CD4-positive, alpha-beta T cell treated with Interleukin-6 at 100 ng/mL for 8 hours (primary cell): ENCODE data around the gene SERTAD2.

Source experiments
- DNase-seq: peaks from one replicate; pipeline ENCODE4 v3.0.0-alpha.2; 2020; ENCODE audit warnings: mixed read lengths, low spot score

The SERTAD2 gene

GRCh38 chr2:64627860-64628841 is 25.6 kb downstream of the SERTAD2 start:
- DNase-seq = no peak

- no peak for DNase-seq
Measured at GRCh38 chr2:64626963-64627760, 26.6 kb downstream of the SERTAD2 start.

DNA sequence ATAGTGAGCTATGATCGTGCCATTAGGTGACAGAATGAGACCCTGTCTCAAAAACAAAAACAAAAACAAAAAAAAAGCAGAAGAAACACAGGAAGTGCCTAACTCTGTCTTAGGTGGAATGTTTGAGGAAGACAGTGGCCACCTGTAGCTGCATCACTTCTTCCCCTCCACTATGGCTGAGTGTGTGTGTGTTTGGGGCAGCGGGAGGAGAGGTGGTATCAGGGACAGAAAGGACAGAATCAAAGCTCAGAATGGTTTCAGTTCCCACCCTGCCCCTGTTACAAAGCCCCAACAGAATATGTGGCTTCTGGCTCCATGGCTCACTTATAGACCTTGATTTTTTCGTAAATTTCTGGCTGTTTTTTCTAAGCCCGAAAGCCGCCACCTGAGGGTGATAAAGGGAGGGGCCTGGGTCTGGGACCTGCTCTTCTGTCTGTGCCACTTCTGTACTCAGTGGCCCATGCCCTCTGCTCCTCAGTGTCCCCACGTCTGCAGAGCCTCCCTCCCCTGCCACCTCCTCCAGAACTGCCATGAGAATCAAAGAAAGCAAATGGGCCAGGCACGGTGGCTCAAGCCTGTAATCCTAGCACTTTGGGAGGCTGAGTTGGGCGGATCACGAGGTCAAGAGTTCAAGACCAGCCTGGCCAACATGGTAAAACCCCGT is 27.4 kb downstream of the SERTAD2 start:
- no peak for DNase-seq

DNA sequence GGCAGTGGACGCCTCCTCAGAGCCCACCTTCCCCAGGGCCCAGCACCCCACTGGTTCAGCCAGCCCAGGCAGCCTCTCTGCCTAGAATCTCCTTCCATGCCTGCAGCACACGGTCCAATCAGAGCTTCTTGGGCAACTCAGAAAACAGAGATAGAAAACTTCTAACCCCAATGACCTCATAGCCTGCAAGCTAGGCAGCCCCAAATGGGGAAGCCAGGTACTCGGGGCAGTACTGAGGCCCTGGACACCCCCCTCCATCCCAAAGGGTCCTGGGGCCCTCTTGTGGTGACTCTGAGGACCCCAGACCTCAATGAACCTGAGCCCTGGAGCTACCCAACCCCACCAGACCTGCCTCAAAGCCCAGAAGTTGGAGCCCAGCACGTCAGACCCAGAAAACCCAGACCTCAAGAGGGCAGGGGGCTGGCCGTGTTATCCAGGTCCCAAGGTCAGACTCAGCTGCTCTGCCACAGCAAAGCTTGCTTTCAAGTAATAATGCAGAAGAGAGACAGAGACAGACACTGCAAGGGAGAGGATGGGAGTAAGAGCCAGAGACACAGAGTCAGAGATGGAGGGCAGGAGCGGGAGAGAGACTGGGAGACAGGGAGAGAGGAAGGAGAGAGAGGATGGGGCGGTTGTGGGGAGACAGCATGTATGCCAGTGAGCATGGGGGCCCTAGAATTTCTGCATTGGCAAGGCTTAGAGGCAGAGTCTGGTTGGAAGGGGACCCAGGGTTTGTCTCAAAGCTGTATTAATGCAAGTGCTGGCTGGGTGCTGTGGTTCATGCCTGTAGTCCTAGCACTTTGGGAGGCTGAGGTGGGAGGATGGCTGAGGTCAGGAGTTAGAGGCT is 28.2 kb downstream of the SERTAD2 start:
- no peak for DNase-seq

DNA sequence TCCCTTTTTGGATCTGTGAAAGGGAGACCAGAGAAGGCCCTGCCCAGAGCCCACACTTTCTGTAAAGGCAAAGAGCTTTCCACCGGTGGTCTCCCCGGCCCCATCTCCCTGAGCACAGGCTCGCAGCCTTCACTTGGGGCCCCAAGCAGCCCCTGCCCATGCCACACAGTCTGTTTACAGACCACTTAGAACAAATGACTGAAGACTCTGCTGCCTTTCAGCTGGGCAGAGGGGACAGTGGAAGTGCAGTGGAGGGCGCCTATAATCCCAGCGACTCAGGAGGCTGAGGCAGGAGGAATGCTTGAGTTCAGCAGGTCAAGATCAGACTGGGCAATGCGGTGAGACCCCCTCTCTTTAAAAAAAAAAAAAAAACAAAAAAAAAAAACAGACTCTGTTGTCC is 28.9 kb downstream of the SERTAD2 start:
- no peak for DNase-seq

- no peak for DNase-seq
Measured at GRCh38 chr2:64624108-64624610, 29.6 kb downstream of the SERTAD2 start.

DNA sequence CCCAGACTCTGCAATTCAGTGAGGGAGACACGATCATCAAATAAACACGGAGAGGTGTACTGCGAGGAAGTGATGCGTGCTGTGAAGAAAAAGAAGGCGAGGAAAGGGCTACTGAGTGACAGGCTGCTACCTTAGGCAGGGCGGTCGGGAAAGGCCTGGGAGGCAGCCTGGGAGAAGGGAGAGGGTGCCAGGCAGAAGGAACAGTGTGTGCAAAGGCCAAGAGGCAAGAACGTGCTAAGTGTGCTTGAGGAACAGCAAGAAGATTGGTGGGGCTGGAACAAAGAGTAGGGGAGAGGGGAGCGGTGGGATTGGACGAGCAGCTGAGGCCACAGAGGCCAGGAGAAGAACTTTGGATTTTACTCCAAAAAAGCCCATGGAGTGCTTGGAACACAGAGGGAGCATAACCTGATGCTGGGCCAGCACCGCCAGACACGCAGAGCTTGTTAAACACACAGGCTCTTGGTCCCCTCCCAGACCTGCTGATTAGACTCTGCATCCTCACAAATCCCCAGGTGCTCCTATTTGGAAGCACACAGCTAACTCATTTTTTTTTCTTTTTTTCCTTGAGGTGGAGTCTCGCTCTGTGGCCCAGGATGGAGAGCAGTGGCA is 30.4 kb downstream of the SERTAD2 start:
- DNase-seq = no peak

DNA sequence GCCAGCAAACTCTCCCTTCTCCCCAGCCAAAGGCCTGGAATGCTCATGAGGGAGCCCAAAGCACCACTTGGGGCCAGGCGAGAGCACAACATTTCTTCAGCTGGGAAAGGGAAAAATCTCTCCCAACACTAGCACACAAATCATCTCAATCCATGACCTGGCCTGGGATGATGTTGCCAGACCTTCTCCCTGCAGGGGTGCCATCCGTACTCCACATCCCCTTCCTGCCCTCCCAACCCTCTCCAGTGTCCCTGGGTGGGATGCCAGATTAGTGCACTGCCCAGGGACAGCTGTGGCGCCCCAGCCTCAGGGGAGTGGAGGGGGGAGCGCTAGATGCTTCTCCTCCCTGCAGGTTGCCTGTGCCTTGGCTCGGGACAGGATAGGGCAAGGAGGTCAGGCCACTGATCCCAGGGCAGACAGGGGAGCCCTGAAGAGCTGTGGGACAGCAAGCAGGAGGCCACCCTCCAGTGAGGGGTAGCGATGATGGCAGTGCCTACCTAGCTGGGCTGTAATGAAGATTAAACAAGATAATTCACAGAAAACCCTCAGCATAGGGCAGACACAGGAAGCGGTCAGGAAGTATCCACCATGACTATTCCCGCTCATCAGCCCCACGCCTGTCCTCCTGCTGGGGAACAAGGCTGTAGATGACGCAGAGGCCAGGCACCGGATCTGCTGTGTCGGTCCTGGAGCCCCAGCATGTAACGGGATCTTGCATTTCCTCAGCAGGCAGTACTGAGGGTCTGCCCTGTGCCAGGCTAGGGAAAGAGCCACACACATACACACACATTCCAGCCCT is 31.1 kb downstream of the SERTAD2 start:
- DNase-seq = no peak

- DNase-seq = no peak
Measured at GRCh38 chr2:64620661-64621060, 33.1 kb downstream of the SERTAD2 start.

GRCh38 chr2:64617631-64618151 is 36.0 kb downstream of the SERTAD2 start:
- no peak for DNase-seq

DNA sequence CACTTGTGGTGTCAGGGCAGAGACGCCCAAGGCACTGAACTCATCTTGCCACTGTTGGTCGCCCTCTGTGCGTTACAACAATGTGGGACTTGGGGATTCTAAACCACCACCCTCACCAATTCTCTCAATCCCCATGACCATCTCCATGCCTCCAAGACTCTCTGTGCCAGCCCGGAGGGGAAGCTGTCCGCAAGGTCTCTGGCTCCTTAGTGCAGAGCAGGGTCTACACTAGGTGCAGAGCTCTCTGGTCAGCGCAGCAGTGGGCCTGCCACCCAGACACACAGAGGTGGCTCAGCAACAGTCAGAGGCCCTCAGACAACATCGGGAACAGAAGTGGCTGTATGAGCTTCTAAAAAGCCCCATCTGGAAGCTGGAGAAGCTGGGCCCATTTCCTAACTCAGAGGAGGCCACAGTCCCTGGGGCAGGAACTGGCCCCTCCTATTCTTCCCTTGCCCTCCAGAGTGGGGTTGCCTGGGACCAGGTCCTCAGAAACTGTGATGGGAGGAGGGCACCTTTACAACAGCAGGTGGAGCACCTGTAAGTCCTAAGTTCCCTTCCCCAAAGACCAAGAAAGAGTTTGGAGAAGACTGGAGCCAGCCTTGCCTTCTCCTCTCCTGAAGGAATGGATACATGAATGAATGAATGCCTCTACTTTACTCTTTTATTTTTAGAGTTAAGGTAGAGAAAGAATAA is 37.7 kb downstream of the SERTAD2 start:
- DNase-seq = no peak

DNA sequence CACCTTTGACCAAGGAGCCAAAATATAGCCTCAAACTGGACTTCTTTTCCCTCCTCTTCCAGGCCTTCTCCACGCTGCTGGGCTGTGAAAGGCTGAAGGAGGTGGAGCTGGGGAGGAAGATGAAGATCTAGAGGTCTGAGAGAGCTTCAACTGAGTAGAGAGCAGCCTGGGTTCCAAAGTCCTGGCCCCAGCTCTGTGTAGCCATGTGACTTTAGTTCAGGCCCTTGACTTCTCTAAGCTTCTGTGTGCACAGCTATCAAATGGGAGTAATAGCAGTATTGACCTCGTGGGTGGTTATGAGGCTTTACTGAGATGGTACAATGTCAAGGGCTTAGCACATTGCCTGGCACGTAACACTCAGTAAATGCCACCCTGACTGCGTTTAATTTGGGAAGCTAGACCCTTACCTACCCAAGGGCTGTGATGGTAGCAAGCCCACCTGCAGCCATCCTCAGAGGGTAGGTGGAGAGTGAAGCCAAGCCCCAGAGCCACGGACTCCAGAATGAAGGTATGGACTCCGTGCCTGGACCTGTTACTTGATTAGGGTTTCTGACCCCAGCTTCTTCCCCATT is 38.4 kb downstream of the SERTAD2 start:
- DNase-seq = no peak

GRCh38 chr2:64613276-64613675 is 40.4 kb downstream of the SERTAD2 start:
- no peak for DNase-seq

DNA sequence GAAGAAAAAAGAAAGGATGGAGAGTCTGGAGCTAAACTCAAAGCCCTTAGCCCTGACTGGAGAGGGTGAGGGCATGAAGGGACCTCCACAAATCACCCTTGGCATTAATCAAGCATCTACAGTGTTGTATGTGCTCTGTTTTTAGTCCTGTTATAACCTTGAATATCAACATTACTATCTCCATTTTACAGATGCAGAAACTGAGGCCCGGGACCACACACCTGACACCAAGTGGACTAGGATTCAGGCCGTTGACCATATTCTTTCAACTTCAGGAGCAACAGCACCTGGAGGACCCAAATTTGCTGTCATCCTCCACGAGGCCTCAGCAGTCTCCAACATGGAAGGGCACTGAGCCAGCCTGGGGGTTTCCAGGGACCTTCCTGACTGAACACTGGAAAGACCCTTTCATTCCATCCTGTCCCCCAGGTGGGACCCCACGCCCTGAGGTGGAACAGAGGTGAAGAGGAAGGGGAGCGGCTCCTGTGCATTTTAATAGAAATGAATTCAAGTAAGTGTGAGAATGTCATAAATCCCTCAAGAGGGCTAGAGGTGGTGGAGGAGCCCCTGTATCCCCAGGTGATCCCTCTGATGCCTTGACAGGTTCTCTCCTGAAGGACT is 41.0 kb downstream of the SERTAD2 start:
- DNase-seq = no peak

- DNase-seq = no peak
Measured at GRCh38 chr2:64610316-64610855, 43.3 kb downstream of the SERTAD2 start.

GRCh38 chr2:64609942-64610281 is 43.8 kb downstream of the SERTAD2 start:
- DNase-seq = no peak

GRCh38 chr2:64609227-64609941 is 44.3 kb downstream of the SERTAD2 start:
- peak; percentile 53 for DNase-seq

DNA sequence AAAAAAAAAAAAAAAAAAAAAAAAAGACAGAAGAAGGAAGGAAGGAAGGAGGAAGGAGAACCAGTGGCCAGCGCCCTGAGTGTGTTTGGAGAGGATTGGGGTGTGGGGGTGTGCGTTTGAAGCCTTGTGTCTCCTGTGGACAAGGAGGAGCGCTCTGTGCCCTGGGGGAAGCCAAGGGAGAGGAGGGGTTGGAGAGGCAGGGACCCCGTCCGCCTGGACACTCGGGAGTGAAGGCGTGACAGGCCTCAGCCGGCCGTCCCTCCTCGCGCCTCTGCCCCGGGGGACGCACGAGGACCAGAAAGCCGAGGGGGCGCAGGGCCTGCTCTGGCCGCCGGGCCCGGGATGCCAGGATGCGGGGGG is 44.9 kb downstream of the SERTAD2 start:
- no peak for DNase-seq
